22Rv1 (cell line): ENCODE measurements around the gene COL4A3.

Experiments
- CTCF ChIP-seq: fragments of 450-650 bp; IDR thresholded peaks from 2 replicates; pipeline ENCODE4 v1.5.1; 2017; ENCODE audit warnings: mild to moderate bottlenecking
- ZFX ChIP-seq: fragments of 450-650 bp; IDR thresholded peaks from 2 replicates; pipeline ENCODE4 v1.6.1; 2017; ENCODE audit warnings: antibody characterized with exemption, borderline replicate concordance

- TF ChIP-seq CTCF = no peak
- no peak for TF ChIP-seq ZFX
Measured at GRCh38 chr2:227180770-227181169, 16.3 kb downstream of the COL4A3 start.
